ENCODE measurements around the gene MARK2.

The MARK2 gene

GRCh38 chr11:63831326-63831725, 7.6 kb upstream of the MARK2 start:
- no peak for DNase-seq

DNA sequence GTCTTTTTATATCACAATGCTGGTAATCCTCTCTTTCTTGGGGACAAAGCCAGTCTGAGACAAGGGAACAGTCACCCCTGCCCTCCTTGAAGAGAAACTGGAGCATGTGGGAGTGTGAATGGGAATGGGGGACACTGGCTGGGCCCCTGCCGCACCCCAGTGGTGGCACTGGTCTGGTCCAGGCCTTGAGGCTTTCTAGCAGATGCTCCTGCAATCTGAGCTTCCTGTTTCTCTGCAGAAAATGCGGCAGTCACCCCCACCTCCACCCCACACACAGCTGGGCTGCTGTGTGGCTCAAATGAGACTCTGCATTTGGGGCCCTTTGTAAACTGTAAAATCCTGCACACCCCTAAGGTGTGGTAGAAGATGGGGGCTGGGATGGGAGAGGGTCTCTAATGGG, 6.6 kb upstream of the MARK2 start:
- no peak for DNase-seq

- DNase-seq: no peak
Measured at GRCh38 chr11:63833048-63833447, 5.9 kb upstream of the MARK2 start.

DNA sequence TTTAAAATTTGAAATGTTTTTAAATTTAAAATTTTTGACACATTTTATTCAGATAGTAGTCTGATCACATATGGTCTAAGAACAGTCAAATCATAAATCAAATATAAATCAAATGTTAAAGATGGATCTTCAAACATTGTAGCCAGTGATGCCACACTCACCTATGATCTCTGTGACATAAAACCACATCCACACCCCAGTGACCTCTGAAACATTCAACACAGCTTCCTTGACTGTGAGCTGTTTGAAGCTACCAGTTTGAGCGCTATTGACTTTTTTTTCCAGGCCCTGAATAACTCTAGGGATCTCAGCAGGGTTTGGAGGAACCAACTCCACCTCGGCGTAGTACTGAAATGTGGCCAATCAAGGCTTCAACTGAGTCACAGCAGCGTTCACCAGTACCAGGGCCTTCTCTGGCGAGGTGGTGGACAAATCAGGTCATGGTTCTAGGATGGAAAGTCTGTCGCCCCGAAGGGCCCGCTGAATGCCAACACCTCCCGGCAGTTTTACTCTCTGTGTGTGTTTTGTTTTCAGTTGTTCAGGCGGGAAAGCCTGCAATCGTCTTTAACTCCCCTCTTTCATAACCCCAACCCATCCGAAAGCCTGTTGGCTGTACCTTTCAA, 4.3 kb upstream of the MARK2 start:
- DNase-seq: no peak

DNA sequence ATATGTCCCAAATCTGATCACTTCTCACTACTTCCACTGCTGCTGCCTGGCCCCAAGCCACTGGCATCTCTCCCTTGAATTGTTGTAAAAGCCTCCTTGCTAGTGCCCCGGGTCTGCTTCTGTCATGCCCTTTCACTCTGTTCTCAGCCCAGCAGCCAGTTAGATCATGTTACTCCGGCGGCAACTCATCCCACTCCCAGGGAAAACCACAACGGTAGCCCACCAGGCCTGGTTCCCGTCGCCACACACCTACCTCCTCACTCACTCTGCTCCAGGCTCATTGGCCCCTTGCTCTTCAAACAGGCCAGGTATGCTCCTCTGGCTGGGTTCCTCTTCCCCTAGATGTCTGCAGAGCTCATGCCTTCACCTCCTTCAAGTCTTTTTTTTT, 3.8 kb upstream of the MARK2 start:
- no peak for DNase-seq

DNA sequence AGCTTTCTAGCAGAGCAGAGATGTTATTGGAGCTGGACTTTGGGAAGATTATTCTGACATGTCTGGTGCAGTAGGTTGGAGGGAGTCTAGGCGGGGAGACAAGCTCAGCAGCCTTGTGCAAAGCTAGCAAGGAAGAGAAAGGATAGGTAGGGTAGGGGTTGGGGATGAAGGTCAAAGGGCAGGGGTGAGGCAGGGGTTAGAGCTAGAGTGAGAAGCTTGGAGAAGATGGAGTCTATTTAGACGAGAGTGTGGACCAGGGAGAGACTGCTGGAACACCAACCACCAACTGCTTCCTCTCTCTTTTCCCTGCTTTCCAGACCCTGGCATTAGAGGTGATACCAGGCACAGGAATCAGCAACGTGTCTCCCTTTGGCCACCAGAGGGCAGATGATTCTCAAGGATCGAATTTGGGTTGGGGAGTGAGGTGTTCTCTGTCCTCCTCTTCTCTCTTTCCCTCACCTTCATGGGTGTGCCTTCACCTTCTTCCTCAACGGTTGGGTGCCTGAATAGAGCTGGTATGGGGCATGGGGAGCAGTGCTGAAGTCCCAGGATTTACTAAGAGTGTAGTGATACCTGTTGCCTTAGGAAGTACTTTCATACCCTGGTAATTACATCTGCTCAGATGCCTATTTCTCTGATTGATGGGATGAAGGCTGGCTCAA, 1.8 kb upstream of the MARK2 start:
- DNase-seq: peak; percentile 81

GRCh38 chr11:63837739-63838138, 1.2 kb upstream of the MARK2 start:
- DNase-seq: peak; percentile 37

GRCh38 chr11:63838150-63838677, 696 bp upstream of the MARK2 start:
- no peak for DNase-seq

DNA sequence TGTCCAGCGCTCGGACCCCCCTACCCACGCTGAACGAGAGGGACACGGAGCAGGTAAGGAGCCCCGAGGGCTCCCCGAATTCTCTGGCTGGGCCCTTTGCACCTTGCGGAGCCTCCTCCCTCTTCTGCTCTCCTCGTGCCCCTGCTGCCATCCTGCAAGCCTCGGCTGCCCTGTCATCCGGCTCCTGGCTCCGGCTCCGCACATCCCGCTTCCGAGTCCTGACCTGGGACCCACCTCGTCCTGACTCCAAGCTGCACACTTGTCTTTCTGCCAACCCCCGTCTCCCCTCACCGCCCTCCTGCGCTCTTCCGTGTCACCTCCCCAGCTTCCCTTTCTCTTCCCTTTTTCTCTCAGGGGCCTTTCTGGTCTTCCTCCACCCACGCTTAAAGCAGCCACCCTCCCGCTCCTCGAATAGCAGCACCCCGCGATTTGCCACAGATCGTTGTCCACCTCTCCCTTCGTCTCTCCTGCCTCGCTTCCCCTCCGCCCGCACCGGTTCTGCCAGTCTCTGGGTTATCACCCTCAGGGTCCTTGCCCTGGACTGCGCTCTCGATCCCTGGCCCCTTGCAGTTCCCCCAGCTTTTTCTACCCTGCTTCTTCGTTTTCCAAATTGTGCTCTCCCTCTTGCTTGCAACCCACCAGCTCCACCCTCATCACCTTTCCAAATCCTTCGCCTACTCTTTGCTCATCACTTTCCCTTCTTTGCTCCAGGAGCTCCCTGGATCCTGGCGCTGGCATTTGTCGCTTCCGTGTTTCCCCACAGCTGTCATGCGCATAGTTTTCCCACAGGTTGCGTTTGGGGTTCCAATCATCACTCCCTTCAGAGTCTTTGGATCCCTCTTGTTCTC, 822 bp downstream of the MARK2 start:
- DNase-seq: peak; percentile 58

- DNase-seq: peak; percentile 54
Measured at GRCh38 chr11:63840356-63841060, 1.6 kb downstream of the MARK2 start.

- DNase-seq: no peak
Measured at GRCh38 chr11:63841554-63841953, 2.6 kb downstream of the MARK2 start.

DNA sequence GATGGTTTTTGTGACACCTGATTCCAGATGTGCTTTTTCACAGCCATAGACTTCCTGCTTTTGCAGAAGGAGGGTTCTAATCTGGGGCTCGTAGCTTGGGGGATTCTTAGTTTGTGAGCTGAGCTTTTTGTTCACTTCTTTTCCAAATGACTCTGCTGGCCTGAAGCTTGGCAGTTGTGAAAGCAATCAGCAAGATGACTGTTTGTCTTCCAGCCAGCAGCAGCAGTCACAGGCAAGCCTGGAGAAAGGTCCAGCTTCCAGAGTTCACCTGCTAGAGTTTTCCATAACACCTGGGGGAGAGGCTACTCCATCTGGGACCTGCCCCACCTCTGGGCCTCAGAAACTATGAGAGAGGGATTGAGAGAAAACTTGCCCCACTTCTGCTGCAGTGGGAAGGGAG, 4.1 kb downstream of the MARK2 start:
- DNase-seq: no peak

DNA sequence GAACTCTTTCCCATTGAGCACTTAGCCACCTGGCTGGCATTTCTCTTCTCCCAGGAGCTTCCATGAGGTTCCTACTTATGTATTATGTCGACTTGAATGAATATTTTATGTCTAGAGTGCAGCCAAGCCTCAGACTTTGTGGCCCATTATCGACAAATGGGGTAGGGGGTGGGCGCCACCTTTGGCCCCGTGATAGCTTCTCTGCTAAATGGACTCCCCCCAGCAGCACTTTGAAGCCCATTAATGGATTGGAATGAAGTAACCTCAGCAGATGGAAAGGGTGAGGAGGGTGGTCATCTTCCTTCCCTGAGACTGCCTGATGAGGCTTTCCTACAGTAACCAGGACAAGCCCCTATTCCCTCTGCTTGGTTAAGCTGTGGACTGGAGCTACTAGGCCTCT, 5.9 kb downstream of the MARK2 start:
- no peak for DNase-seq

DNA sequence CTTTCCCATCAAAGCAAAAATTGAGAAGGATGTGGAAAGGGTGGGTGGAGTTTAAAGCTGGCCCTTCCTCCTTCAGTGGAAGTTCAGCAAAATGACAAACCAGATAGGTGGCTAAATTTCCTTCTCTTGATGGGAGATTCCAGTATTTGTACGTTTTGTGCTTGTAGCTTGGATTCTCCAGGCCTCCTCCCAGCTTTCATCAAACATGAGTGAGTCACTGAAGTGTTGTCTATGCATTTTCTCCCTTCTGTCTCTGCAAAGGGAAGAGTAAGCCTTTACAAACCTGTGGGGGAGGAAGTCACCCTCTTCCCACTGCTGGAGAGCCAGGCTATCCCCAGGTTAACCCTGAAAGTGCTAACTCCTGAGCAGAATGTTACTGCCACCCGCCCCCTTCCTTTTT, 6.4 kb downstream of the MARK2 start:
- no peak for DNase-seq

DNA sequence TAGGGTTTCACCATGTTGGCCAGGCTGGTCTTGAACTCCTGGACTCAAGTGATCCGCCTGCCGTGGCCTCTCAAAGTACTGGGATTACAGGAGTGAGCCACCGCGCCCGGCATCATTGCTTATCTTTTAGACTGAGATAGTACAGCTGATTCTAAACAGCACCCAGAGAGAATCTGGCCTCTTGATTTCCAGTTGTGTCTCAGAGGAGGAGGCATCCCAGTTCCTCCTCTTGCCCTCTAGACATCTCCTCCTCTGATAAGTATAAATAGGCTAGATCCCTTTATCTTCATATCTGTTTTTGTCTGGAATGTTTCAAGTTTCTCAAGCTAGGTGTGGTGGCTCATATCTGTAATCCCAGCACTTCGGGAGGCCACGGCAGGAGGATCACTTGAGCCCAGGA, 7.0 kb downstream of the MARK2 start:
- DNase-seq: no peak

DNA sequence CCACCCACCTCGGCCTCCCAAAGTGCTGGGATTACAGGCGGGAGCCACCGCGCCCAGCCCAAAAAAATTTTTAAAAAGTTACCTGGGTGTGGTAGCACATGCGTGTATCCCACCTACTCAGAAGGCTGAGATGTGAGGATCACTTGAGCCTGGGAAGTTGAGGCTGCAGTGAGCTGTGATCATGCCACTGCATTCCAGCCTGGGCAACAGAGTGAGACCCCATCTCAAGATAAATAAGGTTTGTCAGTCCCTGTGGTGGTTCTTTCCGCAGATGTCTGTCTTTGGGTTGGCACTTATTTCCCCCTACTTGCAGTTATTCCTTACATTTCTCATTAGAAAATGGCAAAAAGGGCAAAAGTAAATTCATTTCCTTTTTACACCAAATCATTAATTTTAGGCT, 8.0 kb downstream of the MARK2 start:
- DNase-seq: no peak

GRCh38 chr11:63847363-63847762, 8.5 kb downstream of the MARK2 start:
- no peak for DNase-seq

DNA sequence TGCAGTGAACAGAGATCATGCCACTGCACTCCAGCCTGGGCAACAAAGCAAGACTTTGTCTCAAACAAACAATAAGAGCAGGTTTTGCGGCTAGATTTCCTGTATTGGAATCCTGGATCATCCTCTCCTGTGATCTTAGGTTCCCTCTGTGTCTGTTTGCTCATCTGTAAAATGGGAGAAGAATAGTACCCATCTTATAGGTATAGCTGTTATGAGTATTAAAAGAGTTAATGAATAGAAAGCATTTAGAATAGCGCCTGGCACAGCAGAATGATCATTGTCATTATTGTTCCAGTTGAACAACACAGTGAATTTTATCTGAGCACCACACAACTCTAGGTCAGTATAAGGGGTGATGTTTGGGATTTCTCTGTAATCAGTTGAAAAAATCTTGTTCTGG, 10.8 kb downstream of the MARK2 start:
- no peak for DNase-seq

GRCh38 chr11:63850920-63851319, 12.0 kb downstream of the MARK2 start:
- peak; percentile 31 for DNase-seq

DNA sequence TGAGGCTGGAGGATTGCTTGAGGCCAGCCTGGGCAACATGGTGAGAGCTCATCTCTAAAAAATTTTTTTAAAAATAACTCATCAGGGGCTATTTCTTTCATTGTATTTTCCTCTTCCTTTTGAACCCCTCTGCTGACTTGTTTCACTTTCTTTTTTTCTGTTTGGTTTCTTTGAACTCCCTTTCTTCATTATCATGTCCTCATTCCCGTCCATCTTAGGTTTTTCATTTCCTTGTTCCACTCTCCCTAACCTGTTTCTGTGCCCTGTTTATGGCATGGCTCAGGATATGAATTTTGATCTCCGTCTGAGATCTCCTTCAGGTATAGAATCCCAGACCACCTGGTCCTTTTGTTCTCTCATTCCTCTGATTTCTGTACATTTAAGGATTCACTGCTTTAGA, 12.5 kb downstream of the MARK2 start:
- DNase-seq: peak; percentile 51

- no peak for DNase-seq
Measured at GRCh38 chr11:63853476-63853875, 14.6 kb downstream of the MARK2 start.

- DNase-seq: no peak
Measured at GRCh38 chr11:63854696-63855095, 15.8 kb downstream of the MARK2 start.

DNA sequence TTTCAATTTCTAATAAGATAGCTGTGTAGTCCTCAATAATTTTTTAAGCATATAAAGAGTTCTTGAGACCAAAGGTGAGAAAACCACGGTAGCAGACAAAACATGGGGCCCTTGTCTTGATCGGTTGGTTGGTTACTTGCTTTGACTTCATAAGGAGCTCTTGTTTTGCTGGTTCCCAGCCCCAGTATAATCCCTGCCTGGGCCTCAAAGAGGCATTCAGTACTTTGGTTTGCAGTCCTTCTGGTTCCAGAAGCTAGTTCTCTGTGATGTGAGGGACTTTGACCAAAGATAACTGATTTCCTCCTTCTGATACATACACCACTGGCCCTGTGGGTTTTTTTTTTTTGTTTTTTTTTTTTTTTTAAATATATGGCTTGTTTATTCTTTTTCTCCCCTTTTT, 17.1 kb downstream of the MARK2 start:
- no peak for DNase-seq
